Keratinocyte (primary cell): ENCODE measurements around the gene RASL11A.

ENCODE experiments used
- EZH2 ChIP-seq: IDR thresholded peaks from one replicate; pipeline ENCODE4 v1.6.1; 2012; ENCODE audit warnings: inconsistent platforms, mild to moderate bottlenecking, low read length, moderate library complexity
- TF ChIP-seq, protein P1 (sequence below), 3 experiments: IDR thresholded peaks in 1 of 3; conservative IDR thresholded peaks in 1 of 3; optimal IDR thresholded peaks in 1 of 3; 2 replicates in 2 of 3; 3 replicates in 1 of 3; pipeline versions ENCODE3 to v1.5.1; 2011; ENCODE audit warnings: low read length in 3 of 3, mild to moderate bottlenecking in 3 of 3, moderate library complexity in 2 of 3, control low read depth in 1 of 3, inconsistent platforms in 1 of 3; ENCODE audit not compliant: insufficient read depth in 2 of 3; ENCODE audit errors: extremely low read depth in 1 of 3

DNA sequence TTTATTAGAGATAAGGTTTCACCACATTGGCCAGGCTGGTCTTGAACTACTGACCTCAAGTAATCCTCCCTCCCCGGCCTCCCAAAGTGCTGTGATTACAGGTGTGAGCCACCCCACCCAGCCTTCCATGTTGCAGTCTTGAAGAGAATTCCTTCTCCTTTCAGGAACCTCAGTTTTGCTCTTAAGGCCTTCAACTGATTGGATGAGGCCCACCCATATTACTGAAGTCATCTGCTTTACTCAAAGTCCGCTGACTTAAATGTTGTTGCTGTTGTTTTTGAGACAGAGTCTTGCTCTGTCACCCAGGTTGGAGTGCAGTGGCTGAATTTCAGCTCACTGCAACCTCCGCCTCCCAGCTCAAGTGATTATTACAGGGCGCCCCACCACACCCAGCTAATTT is 33.5 kb downstream of the RASL11A start:
- TF ChIP-seq, protein P1, sequence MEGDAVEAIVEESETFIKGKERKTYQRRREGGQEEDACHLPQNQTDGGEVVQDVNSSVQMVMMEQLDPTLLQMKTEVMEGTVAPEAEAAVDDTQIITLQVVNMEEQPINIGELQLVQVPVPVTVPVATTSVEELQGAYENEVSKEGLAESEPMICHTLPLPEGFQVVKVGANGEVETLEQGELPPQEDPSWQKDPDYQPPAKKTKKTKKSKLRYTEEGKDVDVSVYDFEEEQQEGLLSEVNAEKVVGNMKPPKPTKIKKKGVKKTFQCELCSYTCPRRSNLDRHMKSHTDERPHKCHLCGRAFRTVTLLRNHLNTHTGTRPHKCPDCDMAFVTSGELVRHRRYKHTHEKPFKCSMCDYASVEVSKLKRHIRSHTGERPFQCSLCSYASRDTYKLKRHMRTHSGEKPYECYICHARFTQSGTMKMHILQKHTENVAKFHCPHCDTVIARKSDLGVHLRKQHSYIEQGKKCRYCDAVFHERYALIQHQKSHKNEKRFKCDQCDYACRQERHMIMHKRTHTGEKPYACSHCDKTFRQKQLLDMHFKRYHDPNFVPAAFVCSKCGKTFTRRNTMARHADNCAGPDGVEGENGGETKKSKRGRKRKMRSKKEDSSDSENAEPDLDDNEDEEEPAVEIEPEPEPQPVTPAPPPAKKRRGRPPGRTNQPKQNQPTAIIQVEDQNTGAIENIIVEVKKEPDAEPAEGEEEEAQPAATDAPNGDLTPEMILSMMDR (optimal IDR thresholded peaks at IDR 0.05 in 1 of 3, IDR thresholded peaks at IDR 0.05 in 1 of 3, conservative IDR thresholded peaks at IDR 0.05 in 1 of 3; ENCODE audit: extremely low read depth in 1 of 3, insufficient read depth in 2 of 3, low read length in 3 of 3), result no peak
- no peak for TF ChIP-seq EZH2
